DMS114 treated with DMSO at 0.1 percent for 48 hours (cell line): Measurements from ENCODE around the gene LUC7L2.
"Not testable (repeated sequence)": the region's sequence is repeated elsewhere in the genome, so short reads cannot be mapped to it uniquely, and the experiment has no call there.

Experiments
- DNase-seq: peaks from one replicate; lab custom pipeline; 2025; ENCODE audit not compliant: unreplicated experiment; lab: John Stamatoyannopoulos, UW

LUC7L2 gene

DNA sequence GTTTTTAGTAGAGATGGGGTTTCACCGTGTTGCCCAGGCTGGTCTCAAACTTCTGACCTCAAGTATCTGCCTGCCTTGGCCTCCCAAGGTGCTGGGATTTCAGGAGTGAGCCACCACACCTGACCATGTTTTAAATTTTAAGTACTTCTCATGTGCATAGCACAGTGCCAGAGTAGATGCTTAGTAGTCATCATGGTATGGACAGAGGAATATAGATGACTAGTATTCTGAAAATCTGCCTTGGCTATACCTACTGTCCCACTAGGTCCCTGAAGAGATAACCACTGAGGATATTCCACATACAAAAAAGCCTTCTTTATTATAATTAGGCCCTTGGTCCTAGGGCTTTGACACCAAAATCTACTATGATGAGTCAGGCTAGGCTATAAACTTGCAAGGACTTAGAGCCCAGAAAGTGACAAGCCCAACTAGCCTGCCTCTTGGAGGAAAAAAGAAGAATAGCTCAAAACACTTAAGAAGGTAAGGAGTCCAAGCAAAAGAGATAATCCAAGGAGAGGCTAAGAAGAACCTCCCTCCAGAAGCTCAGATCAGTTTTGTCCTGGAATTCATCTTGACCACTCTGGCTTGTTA is 34.0 kb downstream of the LUC7L2 start:
- DNase-seq = no peak

DNA sequence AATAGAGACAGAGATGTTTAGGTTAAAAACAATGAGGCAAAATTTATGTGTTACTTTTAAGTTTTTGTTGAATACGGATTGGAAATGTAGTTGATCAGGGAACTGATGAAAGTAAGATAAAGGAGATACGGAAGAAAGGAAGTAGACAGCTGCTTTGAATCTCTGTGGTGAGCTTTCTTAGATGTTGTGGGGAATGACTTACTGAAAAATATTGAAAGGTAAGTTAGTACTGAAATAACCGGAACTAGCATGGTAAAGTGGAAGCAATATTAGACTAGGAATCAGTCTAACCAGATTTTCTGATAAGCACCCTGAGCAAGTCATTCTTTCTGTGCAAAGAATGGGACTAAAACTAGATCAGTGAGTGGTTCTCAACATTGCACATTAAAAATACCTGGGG is 34.8 kb downstream of the LUC7L2 start:
- no peak for DNase-seq

DNA sequence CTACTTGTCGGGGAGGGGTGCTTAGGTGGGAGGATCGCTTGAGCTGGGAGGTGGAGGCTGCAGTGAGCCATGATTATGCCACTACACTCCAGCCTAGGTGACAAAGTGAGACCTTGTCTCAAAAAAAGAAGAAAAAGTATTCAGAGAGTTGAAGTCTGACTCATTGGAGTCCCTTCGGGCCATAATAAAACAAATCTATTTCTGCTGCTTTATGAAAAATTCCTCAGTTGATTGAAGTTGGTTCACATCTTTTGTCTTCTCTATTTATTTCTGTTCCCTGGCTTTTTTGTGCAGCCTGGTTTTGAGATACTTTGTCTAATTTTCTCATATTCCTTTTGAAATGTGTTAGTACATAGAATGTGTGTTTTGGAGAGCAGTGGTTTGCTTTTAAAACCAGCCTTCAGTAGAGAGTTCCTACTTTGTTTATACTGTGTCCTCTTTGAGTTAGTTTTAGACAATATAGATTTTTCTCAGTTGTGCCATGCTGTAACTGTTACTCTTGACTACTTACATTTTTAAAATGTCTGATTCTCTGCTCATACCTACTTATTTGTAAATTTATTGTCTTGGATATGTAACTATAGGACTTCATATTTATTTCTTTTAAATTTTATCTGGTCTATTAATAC is 36.7 kb downstream of the LUC7L2 start:
- DNase-seq = no peak

DNA sequence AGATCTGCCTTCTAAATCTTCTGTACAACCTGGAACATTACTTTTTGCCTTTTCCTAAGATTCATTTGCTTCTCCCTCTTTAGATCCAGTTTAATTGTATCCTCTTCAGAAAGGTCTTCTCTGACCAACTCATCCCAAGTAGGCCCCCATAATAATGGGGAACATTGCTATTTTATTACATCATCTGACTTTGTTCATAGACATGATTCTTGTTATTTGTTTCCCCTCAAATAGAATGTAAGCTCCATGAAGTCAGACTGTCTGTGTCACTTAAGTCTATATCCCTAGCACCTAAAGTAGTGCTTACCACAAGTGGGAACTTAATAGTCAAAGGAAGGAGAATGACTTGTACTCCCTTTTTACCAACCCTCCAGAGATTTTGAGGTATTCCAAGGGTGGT is 37.5 kb downstream of the LUC7L2 start:
- no peak for DNase-seq

- DNase-seq = no peak
Observed at GRCh38 chr7:139403601-139404000, 43.9 kb downstream of the LUC7L2 start.

DNA sequence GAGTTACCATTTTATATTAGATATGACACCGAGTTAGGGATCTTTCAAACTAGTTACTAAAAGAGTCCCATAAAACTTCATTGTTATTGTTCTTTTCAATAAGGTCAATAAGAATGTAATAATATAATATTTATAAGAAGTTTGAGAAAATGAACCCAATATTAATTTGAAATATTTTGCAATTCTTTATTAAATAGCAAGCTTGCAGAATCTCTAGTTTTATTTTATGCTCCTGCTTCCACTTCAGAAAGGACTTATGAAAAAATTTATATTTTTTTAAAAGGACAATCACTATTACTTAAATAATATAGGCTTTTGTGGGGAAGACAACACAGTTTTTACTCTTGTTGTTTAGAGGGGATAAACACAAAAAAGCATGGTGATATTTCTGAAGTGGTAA is 47.9 kb downstream of the LUC7L2 start:
- no peak for DNase-seq

DNA sequence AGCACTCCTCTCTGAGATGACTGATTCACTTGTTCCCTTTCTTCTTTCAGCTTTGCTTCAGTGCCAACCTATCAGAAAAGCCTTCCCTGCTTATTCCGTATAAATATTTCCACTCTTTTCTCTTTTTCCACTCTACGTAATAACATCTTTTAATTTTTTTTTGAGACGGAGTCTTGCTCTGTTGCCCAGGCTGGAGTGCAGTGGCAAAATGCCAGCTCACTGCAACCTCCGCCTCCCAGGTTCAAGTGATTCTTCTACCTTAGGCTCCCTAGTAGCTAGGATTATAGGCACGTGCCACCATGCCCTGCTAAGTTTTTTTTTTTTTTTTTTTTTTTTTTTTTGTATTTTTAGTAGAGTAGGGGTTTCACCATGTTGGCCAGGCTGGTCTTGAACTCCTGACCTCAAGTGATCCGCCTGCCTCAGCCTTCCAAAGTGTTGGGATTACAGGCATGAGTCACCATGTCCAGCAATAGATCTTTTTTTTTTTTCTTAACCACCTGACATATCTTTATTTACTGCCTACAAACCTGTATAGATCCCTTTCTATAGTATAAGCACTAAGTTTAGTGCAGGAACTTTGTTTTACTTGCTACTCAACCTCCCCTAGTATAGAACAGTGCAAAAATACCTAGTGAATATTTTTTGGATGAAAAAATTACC is 55.2 kb downstream of the LUC7L2 start:
- not testable (repeated sequence) for DNase-seq

GRCh38 chr7:139416405-139416804 is 56.7 kb downstream of the LUC7L2 start:
- no peak for DNase-seq

DNA sequence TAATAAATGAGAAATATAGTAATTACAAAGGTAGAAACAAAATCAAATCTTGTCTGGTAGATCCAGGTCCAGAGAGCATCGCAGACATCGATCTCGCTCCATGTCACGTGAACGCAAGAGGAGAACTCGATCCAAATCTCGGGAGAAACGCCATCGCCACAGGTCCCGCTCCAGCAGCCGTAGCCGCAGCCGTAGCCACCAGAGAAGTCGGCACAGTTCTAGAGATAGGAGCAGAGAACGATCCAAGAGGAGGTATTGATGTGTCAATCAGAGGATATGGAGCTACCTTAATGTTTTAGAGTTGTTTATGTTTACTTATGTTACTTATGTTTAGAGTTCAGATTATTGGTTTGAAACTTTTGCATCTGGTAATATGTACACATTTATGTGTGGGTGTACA is 57.8 kb downstream of the LUC7L2 start:
- DNase-seq = no peak

- DNase-seq = no peak
Observed at GRCh38 chr7:139421123-139421522, 61.4 kb downstream of the LUC7L2 start.

DNA sequence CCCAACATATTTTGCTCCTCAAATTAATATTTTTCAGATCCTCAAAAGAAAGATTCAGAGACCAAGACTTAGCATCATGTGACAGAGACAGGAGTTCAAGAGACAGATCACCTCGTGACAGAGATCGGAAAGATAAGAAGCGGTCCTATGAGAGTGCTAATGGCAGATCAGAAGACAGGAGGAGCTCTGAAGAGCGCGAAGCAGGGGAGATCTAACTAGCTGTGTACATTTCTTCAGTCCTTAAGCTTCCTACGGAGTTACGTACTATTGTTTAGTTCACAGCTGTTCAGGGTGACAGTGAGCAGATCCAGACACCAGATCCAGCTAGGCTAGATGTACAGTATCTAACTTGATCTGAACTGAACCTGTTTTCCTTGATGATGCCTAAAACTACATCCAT is 62.4 kb downstream of the LUC7L2 start:
- no peak for DNase-seq

DNA sequence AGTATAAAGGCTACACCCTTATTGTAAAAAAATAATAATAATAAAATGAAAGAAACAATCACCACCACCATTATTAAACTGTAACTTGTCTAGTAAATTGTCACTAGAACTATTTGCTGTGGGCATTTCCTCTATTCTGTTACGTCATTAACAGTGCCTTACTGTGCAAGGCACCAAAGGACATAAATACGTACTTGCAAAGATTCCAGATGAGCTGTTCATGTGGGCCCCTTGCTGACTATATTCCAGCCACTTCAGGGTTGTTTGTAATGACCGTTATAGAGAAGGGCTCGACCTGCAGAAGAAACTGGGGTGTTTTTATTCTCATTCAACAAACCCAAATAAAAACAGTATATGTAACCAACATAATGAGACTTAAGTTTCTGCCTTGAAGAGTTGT is 63.4 kb downstream of the LUC7L2 start:
- DNase-seq = no peak

DNA sequence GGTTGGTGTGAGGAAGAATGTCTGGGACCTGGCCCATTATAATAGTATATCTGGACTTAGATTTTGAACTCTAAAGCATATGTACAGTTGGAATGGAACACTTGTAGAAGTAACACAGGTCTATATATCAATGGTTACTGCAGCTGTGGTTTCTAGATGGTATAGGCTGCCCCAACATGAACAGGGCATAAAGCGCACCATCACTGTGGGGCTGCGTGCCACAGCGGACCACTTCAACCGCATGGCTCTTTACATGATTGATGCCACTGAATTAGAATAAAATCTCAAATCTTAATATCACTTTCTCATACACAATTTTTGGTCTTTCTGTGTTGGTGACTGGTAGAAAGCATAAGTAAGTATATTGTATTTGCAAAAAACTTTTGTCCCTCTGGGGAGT is 64.3 kb downstream of the LUC7L2 start:
- no peak for DNase-seq

DNA sequence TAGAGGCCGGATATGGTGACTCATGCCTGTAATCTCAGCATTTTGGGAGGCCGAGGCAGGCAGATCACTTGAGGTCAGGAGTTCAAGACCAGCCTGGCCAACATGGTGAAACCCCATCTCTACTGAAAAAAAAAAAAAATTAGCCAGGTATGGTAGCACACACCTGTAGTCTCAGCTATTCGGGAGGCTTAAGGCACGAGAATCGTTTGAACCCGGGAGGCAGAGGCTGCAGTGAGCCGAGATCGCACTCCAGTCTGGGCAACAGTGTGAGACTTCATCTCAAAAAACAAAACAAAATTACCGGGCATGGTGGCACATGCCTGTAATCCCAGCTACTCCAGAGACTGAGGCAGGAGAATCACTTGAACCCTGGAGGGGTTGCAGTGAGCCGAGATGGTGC is 66.0 kb downstream of the LUC7L2 start:
- not testable (repeated sequence) for DNase-seq

DNA sequence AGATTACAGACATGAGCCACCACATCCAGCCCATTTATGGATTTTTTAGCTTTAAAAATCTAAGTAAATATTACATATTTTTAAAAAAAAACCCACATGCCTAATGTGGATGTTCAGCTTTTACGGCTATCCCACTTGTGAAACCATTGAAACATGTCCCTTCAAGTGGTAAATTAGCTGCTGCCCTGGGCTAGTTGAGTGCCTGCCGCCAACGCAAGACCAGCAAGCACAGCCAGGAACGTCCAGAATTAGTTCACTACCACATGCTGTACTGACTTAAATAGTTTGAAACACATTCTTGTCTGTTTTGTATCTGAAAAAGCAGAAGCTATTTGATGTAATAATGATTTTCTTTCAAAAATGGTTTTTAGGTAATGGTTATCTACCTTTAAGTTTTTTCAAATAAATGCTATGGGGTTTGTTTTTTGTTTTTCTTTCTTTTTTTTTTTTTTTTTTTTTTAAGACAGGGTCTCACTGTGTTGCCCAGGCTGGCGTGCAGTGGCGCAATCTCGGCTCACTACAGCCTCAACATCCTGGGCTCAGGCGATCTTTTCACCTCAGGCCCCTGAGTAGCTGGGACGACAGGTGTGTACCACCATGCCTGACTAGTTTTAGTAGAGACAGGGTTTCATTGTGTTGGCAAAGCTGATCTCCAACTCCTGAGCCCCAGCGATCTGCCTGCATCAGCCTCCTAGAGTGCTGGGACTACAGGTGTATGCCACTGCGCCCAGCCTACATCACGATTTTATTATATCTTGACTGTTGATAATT is 66.7 kb downstream of the LUC7L2 start:
- no peak for DNase-seq

GRCh38 chr7:139427029-139427420 is 67.3 kb downstream of the LUC7L2 start:
- no peak for DNase-seq

- no peak for DNase-seq
Observed at GRCh38 chr7:139427788-139428187, 68.1 kb downstream of the LUC7L2 start.

DNA sequence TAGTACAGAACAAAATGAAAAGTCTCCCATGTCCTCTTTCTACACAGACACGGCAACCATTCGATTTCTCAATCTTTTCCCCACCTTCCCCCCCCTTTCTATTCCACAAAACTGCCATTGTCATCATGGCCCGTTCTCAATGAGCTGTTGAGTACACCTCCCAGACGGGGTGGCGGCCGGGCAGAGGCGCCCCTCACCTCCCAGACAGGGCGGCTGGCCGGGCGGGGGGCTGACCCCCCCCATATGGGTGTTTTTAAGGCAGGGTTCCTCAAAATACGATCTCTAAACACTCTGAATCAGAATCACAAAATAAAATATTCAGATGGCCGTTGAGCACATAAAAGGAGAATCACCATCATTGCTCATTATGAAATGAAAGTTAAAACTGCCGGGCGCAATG is 70.0 kb downstream of the LUC7L2 start:
- DNase-seq = not testable (repeated sequence)

DNA sequence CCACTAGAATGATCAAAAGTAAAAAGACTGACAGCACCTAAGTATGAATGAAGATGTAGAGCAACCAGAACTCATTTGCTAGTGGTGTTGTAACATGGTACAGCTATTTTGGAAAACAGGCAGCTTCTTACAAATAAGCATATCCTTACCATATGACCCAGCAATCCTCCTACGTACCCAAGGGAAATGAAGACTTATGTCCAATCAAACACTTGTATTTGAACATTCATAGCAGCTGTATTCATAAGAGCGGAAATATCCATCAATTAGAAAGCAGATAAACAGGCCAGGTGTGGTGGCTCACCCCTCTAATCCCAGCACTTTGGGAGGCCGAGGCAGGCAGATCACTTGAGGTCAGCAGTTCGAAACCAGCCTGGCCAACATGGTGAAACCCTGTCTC is 70.7 kb downstream of the LUC7L2 start:
- DNase-seq = no peak

GRCh38 chr7:139431010-139431409 is 71.3 kb downstream of the LUC7L2 start:
- no peak for DNase-seq

- DNase-seq = no peak
Observed at GRCh38 chr7:139431459-139431858, 71.8 kb downstream of the LUC7L2 start.

DNA sequence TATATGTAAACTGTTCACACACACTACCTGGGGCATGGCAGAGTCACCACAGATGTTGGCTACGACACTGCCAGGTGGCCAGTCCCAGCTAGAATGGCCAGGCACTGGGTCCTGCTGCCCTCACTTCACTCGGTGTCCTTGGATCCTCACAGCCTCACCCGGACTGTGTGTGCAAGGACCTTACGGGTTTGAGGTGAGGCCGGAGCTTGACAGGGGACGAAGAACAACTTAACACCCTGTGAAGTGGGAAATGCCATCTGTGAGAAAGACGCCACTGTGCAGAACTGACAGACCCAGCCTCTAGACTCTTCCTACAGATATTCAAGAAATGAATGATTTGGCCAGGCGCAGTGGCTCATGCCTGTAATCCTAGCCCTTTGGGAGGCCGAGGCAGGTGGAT is 77.1 kb downstream of the LUC7L2 start:
- no peak for DNase-seq
